LNCAP (cell line): ENCODE data around the gene TMEM185A.
"Not testable (repeated sequence)": the region's sequence is repeated elsewhere in the genome, so short reads cannot be mapped to it uniquely, and the experiment has no call there.

ENCODE experiments used
- CTCF ChIP-seq: fragments of 450-650 bp; IDR thresholded peaks from 2 replicates; pipeline ENCODE4 v1.5.1; 2017; ENCODE audit warnings: mild to moderate bottlenecking

TMEM185A gene

GRCh38 chrX:149571770-149572169, 59.8 kb downstream of the TMEM185A start:
- TF ChIP-seq CTCF: no peak

- no peak for TF ChIP-seq CTCF
These were observed 60.9 kb downstream of the TMEM185A start for GRCh38 chrX:149570668-149571067.

- no peak for TF ChIP-seq CTCF
These were observed 61.8 kb downstream of the TMEM185A start for GRCh38 chrX:149569770-149570169.

- TF ChIP-seq CTCF: no peak
These were observed 62.8 kb downstream of the TMEM185A start for GRCh38 chrX:149568701-149569296.

GRCh38 chrX:149567621-149568417, 63.8 kb downstream of the TMEM185A start:
- no peak for TF ChIP-seq CTCF

- no peak for TF ChIP-seq CTCF
These were observed 68.2 kb downstream of the TMEM185A start for GRCh38 chrX:149563359-149563758.

GRCh38 chrX:149549701-149550100, 81.9 kb downstream of the TMEM185A start, which contains the start of gene HSFX3:
Gene HSFX3 (minus strand): TSS chrX:149549924. CDS start chrX:149549852, 72 bp downstream.
- TF ChIP-seq CTCF: not testable (repeated sequence)
